HG03575 (cell line): ENCODE results near the gene PGGHG.
"Not testable (repeated sequence)": the region's sequence is repeated elsewhere in the genome, so short reads cannot be mapped to it uniquely, and the experiment has no call there.

ENCODE experiments used
- ATAC-seq: cut with Tn5 transposase; IDR thresholded peaks from one replicate; pipeline ENCODE4 v1.9.1; 2021; ENCODE audit not compliant: unreplicated experiment, insufficient number of reproducible peaks, low FRiP score; ENCODE audit errors: extremely low read depth

Gene PGGHG

DNA sequence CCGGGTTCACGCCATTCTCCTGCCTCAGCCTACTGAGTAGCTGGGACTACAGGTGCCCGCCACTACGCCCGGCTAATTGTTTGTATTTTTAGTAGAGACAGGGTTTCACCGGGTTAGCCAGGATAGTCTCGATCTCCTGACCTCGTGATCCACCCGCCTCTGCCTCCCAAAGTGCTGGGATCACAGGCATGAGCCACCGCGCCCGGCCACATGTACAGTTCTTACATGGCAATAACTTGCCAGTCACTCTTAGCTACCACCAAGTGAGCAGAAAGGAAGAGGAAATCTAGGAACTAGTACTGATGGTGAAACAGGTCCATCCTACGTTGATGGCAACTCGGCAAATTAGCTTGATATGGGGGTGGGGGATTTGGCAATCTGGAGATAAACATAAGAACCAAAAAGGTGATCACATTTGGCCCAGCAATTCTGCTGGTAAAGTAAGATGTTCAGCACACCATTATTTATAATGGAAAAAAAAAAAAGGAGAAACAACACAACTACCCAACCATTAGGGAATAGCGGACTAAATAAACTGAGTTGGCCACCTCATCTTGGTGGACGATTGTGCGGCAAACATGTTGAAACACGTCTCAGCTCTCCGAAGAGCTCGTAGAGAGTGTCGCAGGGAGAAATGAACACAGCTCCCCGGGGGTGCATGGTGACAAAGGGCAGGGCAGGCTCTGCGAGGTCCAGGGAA is 5.4 kb upstream of the PGGHG start:
- no peak for ATAC-seq

DNA sequence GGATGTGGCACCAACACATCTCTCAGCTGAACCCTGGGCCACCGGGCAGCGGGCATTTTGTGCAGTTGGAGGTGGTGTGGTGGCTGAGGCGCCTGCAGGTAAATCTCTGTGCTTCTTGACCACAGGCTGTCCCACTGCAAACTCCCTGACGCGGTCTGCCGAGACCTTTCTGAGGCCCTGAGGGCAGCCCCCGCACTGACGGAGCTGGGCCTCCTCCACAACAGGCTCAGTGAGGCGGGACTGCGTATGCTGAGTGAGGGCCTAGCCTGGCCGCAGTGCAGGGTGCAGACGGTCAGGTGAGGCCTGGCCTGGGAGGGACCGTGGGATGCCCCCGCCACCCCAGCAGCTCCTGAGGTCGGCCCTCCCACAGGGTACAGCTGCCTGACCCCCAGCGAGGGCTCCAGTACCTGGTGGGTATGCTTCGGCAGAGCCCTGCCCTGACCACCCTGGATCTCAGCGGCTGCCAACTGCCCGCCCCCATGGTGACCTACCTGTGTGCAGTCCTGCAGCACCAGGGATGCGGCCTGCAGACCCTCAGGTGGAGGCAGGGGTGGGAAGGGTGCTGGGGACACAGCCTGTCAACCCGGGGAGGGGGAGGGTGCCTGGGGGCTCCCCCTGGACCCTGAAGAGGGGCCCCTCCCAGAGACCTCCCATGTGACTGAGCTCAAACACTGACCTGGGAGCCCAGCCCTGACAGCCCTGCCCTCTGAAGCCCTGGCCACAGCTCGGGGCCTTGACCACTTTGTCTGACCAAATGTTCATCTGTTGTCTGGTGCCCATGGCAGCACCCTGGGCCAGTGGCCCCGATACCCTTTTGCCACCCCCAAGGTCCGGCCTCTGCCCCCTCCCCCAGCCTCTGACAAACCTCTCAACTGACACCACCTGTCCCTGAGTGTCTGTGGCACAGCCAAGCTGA is 4.6 kb upstream of the PGGHG start:
- ATAC-seq, result no peak

DNA sequence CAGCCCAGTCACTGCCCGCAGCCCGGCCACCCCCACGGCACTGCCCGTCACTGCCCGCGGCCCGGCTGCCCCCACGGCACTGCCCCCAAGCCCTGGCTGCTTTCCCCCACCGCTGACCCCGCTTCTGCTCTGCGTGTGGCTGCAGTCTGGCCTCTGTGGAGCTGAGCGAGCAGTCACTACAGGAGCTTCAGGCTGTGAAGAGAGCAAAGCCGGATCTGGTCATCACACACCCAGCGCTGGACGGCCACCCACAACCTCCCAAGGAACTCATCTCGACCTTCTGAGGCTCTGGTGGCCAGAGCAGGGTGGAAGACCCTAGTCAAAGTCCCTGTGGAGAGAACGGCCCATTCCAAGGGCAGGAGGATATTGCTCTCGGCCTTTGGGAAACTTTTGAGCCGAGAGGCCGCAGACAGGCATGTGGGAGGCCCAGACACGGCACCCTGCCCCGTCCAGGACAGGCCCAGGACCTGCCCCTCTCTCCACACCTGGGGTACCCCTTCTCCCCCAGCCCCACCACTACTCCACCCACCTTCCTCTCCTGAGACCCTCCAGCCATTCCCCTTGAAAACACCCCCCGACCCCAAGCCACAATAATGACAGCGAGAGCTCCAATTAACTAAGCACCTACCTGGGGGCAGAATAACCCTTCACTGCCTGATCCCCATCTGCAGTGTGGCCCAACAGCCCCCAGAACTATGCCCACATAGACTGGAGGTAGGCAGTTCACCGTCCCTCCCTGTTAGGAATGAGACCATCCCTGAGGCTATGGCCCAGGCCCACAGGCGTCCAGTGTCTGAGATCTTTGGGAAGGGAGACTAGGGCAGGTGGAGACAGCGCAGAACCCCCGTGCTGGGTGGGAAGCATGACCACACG is 3.7 kb upstream of the PGGHG start:
- no peak for ATAC-seq

DNA sequence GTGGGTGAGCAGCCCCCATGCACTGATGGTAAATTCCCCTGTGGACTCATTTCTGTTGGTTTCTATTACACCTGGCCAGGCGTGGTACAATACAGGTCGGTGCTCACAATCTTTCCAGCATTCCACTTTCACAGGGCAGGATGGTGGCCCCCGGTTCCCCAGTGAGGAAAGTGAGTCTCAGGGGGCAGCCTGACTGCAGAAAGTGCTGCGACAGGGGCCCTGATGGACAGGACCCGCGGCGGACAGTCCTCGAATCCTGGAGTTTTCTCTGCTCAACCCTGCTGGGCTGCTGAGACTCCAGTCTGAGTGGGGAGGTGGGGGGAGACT is 3.1 kb upstream of the PGGHG start:
- no peak for ATAC-seq

DNA sequence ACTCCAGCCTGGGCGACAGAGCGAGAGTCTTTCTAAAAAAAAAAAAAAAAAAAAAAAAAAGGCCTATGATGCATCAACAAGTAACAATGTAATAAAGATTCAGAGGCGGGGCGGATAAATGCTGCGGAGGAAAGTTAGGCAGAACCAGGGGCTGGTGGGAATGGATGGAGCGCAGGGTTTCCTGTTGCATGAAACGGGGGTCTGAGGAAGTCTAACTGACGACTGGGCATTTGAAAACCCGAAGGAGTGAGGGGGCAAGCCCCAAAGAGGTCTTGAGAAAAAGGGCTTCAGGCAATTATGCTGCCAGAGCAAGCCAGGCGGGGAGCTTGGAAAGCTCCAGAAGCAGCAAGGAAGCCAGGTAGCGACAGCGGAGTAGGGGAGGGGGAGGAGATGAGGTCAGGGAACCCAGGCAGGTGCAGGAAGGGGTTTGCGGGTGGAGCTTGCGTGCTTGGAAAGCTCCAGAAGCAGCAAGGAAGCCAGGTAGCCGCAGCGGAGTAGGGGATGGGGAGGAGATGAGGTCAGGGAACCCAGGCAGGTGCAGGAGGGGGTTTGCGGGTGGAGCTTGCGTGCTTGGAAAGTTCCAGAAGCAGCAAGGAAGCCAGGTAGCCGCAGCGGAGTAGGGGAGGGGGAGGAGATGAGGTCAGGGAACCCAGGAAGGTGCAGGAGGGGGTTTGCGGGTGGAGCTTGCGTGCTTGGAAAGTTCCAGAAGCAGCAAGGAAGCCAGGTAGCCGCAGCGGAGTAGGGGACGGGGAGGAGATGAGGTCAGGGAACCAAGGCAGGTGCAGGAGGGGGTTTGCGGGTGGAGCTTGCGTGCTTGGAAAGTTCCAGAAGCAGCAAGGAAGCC is 1.7 kb upstream of the PGGHG start:
- not testable (repeated sequence) for ATAC-seq

DNA sequence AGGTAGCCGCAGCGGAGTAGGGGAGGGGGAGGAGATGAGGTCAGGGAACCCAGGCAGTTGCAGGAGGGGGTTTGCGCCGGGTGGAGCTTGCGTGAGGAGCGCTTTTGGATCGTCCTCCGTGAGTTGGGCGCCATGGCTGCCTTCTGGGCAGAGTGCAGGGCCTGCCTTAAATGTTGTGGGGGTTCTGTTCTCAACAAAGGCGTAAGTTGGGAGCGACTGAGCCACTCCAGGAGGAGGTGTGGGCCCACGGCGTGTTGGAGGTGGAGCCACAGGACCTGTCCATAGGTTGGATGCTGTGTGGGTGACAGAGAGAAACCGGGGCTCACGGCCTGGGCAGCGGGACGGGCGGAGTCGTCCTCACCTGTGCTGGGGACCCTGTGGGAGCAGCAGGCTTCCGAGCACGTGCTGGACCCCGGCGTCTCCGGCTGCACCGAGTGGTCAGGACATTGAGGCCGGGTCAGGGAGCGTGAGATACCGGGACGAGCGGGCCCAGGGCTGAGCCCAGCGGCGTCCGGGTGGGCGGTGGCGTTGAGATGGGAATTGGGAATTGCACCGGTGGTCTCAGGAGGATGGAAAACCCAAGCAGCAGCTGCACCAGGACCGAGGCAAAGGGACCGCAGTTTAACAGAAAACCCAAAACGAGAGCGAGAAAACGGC is 977 bp upstream of the PGGHG start:
- ATAC-seq, result no peak

DNA sequence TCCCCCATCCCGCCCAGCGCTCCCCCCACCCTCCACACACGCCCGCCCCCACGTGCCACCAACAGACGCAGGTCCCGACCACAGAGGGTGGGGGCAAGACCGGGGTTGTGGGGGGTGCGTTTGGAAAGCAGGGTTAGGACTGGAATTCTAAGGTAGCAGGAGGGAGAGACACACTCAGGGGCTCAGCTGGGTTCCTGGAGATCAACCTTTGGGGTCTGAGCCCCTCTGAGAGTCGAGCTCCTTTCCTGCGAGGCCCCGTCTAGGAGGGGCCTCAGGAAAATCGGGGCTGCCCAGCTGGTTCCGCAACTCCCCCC is 429 bp downstream of the PGGHG start:
- ATAC-seq, result no peak

DNA sequence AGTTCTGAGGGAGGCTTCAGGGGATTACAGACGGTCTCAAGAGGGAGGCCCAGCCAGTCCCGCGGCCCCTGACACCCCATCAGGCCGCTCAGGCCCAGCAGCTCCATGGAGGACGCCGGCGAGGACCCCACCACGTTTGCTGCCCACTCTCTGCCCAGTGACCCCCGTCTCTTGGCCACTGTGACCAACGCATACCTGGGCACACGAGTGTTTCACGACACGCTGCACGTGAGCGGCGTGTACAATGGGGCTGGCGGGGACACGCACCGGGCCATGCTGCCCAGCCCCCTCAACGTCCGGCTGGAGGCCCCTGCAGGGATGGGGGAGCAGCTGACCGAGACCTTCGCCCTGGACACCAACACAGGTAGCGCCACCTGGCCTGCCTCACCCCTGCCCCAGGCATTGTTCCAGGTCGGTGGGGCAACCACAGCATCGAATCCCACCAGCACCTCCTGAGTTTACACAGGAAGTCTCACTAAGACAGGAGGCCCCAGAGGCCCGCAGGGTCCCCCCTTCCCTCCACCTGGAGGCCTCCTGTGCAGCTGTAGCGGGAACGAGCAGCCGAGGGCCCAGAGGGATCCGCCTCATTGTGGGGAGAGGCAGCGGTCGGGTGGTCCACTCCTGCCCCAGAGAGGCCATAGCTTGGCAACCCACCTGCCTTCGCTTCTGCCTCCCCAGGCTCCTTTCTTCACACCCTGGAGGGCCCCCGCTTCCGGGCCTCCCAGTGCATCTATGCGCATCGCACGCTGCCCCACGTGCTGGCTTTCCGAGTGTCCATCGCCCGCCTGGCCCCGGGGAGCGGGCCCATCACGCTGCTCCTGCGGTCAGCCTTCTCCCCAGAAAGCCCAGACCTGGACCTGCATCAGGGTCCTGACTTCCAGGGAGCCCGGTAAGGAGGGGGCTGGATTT is 1.0 kb downstream of the PGGHG start:
- ATAC-seq, result no peak

DNA sequence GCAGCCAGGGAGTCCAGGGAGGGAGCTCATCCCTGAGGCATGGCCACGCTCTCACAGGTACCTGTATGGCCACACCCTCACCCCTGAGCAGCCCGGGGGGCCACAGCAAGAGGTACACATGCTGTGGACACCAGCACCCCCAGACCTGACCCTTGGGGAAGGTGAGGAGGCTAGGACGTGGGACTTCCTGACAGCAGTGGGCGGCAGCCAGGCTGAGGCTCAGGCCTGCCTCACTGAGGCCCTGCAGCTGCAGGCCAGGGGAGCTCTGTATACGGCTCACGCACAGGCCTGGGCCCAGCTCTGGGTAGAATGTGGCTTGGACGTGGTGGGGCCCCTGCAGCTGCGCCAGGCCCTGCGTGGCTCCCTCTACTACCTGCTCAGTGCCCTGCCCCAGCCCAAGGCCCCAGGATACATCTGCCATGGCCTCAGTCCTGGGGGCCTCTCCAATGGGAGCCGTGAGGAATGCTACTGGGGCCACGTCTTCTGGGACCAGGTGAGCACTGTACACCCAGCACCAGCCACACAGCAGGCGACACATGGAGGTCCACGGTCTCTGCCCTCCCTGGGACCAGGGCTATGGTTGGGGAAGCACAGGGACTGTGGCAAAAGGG is 1.8 kb downstream of the PGGHG start:
- ATAC-seq, result no peak

DNA sequence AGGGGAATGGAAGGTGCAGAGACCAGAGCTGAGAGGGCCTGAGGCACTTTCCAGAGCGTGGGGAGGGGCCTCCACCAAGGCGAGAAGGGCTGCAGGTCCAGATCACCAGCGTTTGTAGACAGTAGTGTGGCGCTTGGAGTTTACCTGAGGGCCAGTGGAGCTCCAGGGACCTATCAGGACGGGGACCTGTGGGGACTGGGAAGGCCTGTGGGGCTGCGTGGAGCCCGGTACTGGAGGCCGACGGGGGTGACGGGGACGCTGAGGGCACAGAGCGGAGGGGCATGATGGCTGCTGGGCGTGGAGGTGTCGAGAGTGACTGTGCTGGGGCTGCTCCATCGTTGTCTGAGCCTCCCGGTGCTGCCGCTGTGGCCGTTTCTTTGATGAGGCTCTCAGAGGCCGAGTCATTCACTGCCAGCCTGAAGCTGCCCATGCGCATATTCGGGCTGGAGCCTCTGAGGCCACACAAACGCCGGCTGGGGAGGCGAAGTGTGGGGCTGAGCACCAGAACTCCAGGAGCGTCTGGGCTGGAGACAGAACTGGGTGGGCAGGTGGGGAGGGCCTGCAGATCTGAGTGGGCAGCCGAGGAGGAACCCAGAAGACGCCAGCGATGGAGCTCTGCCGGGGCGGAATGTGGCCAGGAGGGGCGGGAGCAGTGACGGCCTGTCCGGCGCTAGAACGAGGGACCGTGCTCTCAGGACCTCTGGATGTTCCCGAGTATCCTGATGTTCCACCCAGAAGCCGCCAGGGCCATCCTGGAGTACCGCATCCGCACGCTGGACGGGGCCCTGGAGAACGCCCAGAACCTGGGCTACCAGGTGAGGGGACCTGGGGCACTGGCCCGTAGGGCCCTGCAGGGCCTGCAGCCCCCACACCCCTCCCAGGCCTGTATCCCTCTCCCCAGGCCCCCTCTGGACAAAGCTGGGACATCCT is 2.6 kb downstream of the PGGHG start:
- no peak for ATAC-seq

DNA sequence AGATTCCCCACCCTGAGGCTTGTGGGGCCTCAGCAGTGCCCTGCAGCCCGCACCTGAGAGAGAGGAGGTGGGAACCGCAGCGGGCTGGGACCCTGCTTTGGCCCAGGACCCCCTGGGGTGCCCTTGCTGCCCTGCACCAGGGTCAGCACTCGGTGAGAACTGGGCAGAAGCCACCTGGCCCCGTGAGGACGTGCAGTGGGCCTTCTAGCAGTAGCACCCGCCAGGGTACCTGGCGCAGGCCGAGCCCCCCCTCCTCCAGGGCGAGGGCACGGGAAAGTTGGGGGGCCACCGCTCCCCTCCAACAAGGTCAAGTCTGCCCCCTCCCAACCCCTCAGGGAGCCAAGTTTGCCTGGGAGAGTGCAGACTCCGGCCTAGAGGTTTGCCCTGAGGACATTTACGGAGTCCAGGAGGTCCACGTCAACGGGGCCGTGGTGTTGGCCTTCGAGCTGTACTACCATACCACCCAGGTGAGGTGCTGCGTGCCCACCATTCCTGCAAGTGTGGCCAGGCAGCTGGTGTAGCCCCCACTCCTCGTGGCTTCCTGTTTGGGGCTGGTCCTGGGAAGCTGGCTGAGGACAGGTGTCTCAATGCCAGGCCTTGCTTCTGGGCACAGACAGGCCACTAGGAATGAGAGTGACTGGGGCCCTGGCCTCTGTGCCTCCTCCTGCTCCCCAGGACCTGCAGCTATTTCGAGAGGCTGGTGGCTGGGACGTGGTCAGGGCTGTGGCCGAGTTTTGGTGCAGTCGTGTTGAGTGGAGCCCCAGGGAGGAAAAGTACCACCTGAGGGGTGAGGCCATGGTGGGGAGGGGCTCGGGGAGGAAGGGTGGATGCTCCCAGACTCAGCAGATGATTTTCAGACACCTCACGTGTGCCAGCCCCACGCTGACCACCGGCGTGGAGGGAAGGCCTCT is 3.5 kb downstream of the PGGHG start:
- no peak for ATAC-seq

DNA sequence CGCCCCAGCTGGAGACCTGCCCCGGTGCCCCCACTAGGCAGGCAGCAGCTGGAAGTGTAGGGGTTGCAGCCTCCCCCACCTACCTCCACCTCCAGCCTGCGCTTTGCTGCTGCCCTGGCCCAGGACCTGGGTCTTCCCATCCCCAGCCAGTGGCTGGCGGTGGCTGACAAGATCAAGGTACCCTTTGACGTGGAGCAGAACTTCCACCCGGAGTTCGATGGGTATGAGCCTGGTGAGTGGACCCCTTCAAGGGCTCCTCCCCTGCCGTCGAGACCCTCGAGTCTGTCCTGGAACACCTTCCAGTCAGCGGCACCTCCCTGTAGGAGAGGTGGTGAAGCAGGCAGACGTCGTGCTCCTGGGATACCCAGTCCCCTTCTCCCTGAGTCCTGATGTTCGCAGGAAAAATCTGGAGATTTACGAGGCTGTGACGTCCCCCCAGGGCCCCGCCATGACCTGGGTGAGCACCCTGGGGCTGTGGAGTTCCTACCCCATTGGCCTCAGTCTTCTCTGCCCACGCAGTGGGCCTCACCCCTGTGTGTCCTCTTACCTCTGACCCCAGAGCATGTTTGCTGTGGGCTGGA is 4.4 kb downstream of the PGGHG start:
- no peak for ATAC-seq

DNA sequence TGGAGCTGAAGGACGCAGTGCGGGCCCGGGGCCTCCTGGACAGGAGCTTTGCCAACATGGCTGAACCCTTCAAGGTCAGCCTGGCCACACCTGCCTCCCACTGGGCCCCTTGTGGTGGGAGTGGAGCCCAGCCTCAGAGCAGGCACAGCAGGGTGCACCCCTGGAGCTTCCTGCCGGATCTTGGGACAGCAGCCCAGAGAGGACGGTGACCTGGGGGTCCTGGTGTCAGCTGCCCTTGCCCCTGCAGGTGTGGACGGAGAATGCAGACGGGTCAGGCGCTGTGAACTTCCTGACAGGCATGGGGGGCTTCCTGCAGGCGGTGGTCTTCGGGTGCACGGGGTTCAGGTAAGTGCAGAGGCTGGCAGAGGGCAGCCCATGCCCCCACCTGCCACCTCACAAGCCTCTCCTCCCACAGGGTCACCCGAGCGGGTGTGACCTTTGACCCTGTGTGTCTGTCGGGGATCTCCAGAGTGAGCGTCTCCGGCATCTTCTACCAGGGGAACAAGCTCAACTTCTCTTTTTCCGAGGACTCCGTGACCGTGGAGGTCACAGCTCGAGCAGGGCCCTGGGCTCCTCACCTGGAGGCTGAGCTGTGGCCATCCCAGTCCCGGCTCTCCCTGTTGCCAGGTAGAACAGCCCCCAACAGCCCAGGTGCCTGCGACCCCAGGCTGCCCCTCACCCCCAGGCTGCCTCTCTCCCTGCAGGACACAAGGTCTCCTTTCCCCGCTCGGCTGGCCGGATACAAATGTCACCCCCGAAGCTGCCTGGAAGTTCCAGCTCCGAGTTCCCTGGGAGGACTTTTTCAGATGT is 5.1 kb downstream of the PGGHG start:
- ATAC-seq, result no peak

DNA sequence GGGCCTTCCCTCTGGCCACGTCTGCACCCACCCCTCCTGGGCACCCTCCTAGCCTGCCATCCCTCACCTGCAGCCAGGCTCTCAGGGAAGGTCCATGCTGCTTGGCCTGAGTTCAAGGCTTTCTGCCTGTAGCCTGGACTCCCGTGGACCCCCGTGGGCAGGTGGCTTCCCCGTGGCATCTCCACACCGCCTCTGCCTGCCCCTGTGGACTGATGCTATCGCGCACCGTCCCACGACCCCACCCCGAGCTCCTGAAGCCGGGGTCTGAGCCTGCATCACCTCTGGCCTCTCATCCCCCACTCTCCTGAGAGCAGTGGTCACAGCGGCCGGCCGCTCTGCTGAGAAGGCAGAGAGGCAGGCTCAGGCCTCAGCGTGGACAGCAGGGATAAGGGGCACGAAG is 5.9 kb downstream of the PGGHG start:
- ATAC-seq, result no peak
